HG03457 (cell line): Measurements from ENCODE around the gene COL9A3.
A peak's percentile ranks its signal among the peaks of the same experiment; 100 is the strongest.
"Not testable (repeated sequence)": the region's sequence is repeated elsewhere in the genome, so short reads cannot be mapped to it uniquely, and the experiment has no call there.

Source experiments
- ATAC-seq: cut with Tn5 transposase; IDR thresholded peaks from one replicate; pipeline ENCODE4 v1.9.1; 2021; ENCODE audit warnings: moderate number of reproducible peaks; ENCODE audit not compliant: unreplicated experiment

The COL9A3 gene

DNA sequence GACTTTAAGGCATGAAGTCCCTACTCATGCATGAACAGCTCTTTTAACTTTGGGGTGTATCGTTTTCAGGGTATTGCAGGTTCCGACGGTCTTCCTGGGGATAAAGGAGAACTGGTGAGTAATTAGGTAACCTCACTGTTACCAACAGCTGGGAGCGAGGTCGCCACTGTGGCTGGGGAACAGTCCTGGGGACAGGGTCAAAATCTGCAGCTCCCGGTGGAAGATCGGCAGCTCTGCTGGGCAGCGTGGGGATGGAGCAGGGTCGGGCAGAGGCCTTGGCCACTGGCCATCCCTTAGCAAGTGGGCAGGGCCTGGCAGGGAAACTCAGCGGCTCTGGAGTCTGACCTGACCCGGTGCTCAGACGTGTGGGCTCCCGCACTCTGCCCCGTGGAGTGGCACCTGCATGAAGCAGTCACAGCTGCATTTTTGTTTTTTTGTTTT, 16.1 kb downstream of the COL9A3 start:
- ATAC-seq: peak; percentile 13

DNA sequence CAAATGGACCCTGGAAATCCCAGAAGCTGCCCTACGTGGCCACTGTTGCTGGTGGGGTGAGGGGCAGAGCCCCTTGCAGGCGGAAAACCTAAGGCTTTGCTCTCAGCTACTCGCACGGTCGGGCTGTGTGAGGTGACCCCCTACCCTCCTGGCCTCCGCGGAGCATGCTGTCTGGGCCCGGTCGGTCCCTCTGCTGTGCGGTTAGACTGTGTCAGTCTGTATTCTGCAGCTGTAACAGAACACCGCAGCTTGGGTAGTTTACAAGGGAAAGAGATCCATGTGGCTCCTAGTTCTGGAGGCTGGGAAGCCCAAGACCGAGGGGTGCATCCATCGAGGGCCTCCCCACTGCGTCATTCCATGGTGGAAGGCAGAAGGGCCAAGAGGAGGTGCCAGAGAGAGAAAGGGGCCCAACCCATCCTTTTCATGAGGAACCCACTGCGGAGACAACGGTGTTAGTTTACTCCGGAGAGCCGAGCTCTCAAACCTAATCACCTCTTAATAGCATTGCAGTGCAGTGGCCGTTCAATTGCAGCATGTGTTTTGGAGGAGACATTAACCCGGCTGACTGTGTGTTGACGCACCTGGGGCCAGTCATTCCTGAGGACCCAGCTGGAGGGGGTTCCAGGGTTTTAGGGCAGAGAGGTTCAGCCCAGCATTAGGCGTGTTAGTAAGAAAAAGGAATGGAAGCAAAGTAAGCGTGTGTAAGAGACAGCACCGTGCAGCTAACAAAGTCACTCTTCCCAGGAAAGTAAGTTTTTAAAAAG, 18.3 kb downstream of the COL9A3 start:
- ATAC-seq: no peak

DNA sequence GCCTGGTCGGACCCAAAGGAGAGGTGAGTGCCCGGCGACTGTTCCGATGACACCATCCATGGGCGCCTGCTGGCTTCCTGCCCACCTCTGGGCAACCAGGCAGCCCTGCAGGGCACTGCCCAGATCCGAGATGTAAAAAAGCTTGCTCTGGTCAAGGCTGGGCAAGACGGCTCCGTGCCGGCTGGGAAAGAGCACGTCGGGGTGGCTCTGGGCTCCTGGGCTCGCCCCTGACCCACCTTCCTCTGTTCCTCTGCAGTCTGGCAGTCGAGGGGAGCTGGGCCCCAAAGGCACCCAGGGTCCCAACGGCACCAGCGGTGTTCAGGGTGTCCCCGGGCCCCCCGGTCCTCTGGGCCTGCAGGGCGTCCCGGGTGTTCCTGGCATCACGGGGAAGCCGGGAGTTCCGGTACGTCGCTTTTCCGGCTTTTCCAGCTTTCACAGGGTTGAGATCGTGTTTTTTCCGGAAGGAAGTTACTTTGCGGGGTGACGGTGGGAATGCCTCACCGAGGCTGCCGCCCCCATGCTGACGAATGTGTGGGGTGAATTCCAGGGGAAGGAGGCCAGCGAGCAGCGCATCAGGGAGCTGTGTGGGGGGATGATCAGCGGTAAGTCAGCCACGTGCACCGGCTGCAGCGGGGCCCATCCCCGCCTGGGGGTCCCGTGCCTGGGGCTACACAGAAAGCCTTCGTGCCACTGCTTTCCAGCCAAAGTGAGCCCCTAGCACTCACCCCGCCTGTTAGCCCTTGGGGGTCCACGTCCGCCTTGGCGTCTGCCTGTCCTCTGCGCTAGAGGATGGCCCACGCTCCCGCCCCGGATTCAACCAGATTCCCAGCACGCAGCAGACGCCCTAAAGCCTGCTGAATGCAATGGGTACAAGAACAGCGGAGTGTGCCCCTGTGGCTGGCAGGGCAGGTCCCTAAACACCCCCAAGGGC, 19.3 kb downstream of the COL9A3 start:
- no peak for ATAC-seq

DNA sequence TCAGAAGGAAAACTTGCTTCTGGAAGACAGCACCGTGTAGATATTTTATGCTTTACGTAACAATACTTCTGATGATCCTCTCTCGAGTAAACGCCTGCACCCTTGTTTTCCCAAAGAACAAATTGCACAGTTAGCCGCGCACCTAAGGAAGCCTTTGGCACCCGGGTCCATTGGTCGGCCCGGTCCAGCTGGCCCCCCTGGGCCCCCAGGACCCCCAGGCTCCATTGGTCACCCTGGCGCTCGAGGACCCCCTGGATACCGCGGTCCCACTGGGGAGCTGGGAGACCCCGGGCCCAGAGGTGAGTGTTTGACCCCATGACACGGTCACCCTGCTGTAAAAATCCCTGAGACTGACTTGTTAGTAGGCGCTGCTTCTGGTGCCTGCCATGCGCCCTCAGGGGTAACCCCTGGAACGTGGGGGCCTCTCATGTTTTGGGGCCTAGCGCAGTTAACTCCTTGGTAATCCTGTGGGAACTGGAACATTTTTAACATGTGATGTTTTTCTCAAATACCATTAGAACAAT, 20.2 kb downstream of the COL9A3 start:
- no peak for ATAC-seq

DNA sequence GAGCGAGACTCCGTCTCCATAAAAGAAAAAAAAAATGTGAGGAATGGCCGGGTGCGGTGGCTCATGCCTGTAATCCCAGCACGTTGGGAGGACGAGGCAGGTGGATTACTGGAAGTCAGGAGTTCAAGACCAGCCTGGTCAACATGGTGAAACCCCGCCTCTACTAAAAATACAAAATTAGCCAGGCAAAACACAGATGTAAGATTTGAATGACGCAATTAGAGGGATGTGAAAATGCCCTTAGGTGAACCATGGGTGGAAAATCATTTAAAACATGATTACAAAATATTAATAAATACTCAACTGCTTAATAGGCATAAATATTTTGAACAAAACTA, 20.9 kb downstream of the COL9A3 start:
- ATAC-seq: peak; percentile 6

DNA sequence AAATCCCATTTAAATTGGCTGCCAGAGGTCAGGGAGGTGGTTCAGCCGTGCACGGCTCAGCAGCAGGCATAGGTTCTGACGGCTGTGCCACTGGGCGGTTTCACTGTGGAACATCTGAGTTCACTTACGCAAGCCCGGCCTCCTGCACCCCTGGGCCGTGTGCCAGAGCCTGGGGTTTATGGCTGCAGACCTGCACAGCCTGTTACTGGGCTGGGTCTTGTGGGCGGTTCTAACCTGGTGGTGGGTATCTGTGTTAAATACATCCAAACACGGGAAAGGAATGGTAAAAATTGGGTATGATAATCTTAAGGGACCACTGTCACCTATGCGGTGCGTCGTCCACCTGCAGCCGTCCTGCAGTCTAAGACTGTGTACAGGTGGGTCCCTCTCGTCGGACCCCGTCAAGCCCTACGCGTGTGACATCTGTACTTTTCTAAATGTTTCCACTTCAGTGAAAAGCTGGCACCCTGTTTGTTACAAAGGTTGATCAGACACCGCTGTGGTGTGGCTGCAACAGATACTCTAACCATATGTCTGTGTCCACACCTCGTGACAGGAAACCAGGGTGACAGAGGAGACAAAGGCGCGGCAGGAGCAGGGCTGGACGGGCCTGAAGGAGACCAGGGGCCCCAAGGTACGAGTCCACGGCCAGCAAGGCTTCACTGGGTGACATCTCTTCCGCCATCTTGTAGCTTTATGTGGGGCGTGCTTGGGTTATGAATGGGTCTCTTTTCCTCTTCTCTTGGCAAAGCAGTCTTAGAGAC, 21.5 kb downstream of the COL9A3 start:
- ATAC-seq: peak; percentile 59

DNA sequence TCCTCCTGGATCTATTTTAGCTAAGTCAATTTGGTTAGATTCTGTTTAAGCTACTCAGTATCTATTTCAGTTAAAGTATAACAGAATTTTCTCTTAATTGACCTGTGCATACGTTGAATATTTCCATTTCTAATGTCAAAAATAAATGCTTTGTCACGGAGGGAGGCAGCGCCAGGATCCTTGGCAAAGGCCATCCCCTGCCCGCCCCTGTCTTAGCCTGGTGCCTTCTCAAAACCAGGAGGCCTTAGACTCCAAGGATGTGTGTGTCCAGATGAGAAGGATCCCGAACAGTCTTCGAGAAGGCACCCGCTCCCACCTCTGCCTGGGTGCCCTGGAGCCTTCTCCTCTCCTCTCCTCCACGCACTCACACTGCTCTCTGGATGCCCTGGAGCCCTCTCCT, 22.4 kb downstream of the COL9A3 start:
- ATAC-seq: no peak

DNA sequence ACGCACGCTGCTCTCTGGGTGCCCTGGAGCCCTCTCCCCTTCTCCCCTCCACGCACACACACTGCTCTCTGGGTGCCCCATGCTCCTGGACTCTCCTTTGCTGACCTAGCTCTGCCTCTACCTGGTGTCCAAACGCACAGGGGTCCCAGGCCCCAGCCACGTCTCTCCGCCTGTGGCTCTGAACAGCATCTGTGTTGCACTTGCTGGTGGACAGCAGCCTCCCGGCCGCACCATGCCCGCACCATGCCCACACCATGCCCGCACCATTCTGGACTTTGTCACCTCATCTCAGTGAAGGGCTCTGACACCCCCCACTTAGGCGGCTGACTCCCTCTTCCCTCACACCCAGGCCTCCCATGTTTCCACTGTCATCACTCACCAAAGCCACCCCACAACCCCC, 23.0 kb downstream of the COL9A3 start:
- no peak for ATAC-seq

DNA sequence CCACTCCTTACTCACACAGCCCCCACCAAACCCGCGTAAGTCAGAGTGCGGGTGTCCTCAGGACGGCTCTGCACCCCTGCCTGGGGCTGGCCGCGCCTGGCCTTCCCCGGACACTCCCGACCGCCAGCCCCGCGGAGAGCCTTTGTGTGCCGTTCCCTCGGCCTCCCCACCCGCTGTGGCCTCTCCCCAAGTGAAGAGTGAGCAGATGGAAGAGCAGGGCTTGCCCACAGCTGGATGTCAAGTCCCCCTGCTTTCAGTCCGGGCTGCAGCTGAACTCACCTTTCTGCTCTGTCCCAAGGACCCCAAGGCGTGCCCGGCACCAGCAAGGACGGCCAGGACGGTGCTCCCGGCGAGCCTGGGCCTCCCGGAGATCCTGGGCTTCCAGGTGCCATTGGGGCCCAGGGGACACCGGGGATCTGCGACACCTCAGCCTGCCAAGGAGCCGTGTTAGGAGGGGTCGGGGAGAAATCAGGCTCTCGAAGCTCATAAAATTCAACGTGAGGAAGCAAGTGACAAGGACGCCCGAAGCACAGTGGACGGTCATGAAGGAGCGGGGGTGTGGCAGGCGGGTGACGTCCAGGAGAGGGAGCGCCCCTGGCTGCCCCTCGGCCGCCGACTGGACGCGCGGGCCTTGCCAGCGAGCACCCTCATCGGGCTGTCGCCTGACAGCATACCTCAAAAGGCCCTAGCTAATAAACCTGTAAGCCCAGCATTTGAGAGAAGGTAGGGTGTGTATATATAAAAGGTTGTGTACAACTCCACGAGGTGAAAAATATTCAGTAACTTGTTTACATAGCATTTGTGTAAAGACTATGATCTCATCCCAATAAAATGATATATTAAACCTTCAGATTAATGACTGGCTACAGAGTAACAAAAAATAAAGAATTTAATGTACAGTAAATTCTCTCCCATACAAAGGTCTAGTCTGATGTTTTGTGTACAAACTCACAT, 23.7 kb downstream of the COL9A3 start:
- ATAC-seq: no peak

DNA sequence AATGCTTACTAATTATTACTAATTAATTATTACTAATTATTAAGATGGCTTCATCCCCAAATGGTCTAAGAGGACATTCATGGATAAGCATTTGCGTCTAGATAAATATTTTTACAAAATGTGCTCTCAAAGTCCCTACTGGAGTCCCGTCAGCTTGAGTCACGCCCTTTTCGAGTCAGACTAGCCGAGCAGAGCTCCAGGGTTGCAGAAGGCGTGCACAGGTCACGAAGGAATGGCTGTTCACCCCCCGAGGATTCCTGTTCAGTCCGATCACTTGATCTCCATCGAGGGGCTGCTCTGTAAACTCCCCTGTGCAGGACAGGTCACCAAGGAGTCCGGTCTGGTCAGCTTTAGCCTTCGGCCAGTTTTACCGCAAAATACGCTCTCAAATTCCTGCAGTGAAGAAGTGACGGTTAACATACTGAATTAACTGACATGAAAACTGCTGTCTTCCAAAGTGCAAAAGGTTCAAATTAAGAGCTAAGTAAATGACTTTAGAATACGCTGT, 24.9 kb downstream of the COL9A3 start:
- ATAC-seq: no peak

DNA sequence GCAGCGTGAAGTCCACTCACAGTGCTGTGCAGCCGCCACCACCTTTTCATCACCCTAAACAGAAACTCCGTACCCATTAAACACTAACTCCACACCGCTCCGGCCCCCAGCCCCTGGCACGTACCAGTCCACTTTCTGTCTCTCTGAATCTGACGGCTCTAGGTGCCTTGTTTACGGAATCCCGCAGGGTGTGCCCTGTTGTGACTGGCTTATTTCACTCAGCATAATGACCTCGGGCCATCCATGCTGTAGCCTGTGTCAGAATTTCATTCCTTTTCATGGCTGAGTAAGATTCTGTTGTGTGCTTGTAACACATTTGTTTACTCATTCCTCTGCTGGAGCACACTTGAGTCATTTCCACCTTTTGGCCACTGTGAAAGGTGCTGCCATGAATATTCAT, 26.8 kb downstream of the COL9A3 start:
- no peak for ATAC-seq

DNA sequence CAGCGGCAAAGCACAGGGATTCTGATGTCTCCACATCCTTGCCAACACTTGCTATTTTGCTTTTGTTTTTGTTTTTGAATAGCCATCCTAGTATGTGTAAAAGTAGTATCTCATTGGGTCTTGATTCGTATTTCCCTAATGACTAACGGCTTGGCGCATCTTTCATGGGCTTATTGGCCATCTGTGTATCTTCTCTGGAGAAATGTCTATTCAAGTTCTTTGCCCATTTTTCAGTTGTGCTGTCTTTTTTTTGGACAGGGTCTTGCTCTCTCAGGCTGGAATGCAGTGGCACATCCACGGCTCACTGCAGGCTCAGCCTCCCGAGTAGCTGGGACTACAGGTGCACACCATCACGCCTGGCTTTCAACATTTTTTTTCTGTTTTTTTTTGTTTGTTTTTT, 27.3 kb downstream of the COL9A3 start:
- ATAC-seq: no peak

DNA sequence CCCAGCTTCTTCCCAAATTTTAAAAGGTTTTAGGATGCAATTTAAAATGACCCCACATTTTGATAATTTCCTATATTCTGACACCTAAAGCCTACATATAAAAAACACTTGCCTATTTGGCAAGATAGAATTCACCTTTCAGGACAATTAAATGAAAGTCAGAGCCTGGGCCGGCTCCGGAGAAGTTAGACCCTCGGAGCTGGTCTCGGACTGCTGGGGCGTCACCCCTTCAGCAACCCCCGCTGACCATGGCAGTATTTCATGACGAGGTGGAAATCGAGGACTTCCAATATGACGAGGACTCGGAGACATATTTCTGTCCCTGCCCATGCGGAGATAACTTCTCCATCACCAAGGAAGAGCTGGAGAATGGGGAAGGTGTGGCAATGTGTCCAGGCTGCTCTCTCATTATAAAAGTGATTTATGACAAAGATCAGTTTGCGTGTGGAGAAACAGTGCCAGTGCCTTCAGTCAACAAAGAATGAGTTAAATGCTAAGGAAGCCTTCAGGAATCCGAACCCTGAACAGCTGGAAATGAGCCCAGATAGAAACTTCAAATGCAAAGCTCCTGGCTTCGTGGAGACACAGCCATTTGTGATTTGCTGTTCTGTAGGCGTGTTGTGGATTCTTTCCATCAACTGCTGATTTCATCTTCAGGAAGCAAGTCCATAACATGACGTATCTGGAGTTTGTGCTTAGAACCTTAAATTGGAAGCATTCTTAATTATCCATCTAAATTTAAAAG, 28.7 kb downstream of the COL9A3 start:
- no peak for ATAC-seq

DNA sequence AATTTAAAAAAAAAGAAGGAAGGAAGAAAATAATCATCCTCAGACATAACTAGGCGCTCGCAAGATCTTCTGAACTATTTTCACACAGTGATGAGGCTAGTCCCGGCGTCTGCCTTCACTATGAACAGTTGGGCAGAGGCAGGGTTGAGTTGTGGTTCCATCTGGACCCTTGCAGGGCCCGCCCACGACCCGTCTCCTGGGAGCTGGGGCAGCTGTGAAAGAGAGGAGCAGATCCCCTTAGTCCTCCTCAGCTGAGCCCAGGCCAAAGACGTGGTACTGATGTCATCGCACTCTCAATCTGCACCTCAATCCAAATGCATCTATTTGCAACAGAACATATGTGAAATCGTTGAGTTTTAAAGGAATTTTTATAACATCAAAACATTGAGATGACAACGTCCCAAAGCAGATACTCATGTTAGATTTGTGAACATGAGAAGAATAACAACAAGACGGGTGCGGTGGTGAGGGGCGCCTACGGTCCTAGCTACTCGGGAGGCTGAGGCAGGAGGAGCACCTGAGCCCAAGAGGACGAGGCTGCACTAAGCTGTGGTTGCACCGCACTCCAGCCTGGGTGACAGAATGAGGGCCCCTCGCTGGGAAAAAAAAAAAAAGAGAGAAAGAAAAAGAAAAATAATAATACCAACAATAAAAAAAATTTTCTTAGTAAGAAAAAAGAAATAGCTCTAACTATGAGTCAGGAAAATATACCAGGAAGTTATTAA, 29.5 kb downstream of the COL9A3 start:
- ATAC-seq: no peak

DNA sequence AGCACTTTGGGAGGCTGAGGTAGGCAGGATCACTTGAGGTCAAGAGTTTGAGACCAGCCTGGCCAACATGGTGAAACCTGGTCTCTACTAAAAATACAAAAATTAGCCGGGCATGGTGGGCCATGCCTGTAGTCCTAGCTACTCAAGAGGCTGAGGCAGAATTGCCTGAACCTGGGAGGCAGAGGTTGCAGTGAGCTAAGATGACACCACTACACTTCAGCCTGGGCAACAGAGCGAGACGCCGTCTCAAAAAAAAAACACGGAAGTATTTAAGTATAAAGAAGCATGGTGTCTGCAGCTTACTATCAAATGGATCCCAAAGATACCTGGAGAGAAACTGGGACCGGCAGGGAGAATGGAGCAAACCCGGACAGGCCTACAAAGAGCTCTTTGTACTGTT, 32.1 kb downstream of the COL9A3 start:
- ATAC-seq: not testable (repeated sequence)

DNA sequence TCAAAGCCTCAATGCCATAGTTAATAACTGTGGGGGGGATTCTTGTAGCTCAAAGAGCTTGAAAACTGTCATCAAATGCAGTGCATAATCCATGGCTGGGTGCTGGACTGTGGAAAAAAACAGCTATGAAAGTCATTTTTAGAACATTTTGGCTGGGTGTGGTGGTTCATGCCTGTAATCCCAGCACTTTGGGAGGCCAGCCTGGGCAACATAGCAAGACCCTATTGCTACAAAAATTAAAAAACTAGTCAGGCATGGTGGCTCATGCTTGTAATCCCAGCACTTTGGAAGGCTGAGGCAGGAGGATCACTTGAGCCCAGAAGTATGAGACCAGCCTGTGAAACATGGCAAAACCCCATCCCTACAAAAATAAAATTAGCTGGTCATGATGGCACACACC, 32.6 kb downstream of the COL9A3 start:
- no peak for ATAC-seq

DNA sequence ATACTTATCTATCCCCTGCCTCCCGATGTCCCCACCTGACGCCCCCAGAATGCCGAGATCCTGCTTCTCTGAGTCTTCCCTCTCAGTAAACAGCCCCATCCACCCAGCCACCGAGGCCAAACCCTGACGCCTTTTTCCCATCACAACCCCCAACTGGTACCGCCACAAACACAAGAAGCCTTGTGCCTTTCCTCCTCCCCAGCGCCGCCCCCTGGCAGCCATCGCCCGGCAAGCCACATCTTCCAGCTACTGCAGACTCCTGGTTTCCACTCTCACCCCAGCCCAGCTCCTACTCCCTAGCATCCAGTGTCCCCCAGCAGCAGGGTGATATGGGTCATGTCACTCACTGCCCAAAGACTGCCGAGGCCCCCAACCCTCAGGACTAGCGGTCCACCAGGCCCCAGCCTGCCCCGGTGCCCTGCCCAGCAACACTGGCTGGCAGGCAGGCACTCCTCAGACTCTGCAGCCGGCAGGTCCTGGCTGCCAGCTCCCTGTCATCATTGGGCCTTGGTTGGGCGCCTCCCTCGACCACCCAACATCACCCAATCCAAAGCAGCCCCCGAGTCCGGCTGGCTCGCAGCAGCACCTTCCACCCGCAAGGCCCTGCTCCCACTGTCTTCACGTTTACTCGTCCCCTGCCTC, 33.6 kb downstream of the COL9A3 start:
- ATAC-seq: no peak

DNA sequence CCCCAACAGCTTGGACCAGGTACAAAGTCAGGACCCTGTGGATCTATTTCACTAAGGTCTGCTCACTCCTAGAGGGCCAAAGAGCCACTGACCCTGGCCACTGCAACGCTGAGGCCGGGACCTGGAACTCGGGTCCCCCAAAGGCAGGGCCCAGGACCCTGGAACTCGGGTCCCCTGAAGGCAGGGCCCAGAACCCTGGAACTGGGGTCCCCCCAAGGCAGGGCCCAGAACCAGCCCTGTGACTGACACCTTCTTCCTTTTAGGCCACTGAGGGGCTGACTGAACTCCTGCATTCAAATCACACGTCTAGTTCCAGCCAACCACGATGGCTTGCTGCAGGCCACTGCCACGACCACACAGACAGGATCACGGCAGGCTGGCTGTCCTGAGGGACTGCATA, 35.3 kb downstream of the COL9A3 start:
- ATAC-seq: no peak
